ENCODE measurements around the gene TTC4. TPM values are rescaled to one million over a fixed set of nuclear protein-coding genes. Genes with fewer than 3 reads are reported as not detected.

The TTC4 gene
- polyA plus RNA-seq, 1 of the 3 experiments (the other 2 are of a cell fraction), result 17.9 TPM

DNA sequence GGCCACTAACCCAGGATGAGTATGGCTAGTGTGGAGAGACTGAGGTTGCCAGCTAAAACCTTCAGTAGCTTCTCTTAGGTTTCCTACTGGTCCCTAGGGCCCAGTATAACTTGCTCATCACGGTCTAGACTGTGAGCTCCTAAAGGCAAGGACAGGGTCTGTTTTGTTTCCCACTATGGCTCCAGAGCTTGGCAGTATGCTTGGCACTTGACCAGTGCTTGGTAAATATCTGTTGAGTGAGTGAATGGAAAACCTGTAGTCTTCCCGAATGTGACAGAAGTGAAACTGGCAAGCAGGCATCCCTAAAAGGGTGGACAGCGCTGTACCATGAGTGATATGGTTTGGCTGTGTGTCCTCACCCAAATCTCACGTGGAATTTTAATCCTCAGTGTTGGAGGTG is 61.8 kb downstream of the TTC4 start (continued):
- TF ChIP-seq, protein P1, sequence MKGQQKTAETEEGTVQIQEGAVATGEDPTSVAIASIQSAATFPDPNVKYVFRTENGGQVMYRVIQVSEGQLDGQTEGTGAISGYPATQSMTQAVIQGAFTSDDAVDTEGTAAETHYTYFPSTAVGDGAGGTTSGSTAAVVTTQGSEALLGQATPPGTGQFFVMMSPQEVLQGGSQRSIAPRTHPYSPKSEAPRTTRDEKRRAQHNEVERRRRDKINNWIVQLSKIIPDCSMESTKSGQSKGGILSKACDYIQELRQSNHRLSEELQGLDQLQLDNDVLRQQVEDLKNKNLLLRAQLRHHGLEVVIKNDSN (IDR thresholded peaks at IDR 0.05; ENCODE audit: borderline replicate concordance, low read depth), result no peak
- no peak for TF ChIP-seq FOXJ3 (CRISPR knock-in tag; IDR thresholded peaks at IDR 0.05)

DNA sequence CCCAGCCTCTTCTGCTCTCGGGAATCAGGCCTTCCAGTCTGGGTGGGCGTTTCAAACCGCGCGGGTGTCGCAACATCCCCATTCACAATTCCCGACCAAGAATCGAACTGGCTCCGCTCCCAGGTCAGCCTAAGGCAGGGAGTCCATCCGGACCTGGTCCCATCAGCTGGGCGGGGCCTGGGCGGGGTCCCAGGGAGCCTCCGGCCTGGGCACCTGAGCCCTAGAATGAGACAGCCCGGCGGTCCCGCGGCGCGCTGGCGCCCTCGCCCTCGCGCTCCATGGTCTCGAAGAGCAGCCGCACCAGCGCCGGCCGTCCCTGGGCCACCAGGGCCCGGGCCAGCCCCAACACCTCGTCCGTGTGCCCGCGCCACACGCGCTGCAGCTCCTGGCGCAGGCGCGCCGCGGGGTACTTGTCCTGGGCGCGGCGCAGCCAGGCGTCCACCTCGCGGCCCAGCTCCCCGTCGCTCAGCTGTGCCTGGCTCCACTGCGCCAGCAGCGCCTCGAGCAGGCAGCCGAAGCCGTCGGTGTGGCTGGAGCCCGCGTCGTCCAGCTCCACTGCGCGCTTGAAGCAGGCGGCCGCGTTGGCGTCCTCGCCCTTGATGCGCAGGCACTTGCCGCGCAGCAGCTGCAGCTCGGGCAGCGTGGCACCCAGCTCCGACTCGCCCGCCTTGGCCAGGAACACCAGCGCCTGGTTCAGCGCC is 65.5 kb downstream of the TTC4 start:
- Histone ChIP-seq H3K4me1 (ENCODE audit: control insufficient read depth in 1 of 2, insufficient read depth in 2 of 2, low read depth in 1 of 2, low read length in 1 of 2) (peaks cover 0 to 7% of the 10 kb centered on the region in 2 experiments; a peak in 1 of 4 replicates), H3K4me3 (ENCODE audit: low read depth in 2 of 2, low read length in 1 of 2) (no peak overlapping the region), H4K20me1 (ENCODE audit: insufficient read depth) (no peaks in the 10 kb centered on the region), H3K4me2 (no peak overlapping the region), H3K79me2 (ENCODE audit: insufficient read depth) (no peaks in the 10 kb centered on the region), H3K27ac (ENCODE audit: low read depth in 2 of 2, low read length in 1 of 2) (no peak overlapping the region), H3F3A (replicated peaks; ENCODE audit: insufficient read depth) (no peaks in the 10 kb centered on the region), H3K27me3 (ENCODE audit: insufficient read depth) (no peaks in the 10 kb centered on the region; the same call in 1 of the 2 replicates), H3K9ac (no peak overlapping the region), H3K9me2 (no peaks in the 10 kb centered on the region), H3K9me3 (no peaks in the 10 kb centered on the region), H3K36me3 (replicated peaks in 1 of 2; ENCODE audit: control insufficient read depth in 1 of 2, insufficient read depth in 2 of 2, low read length in 1 of 2) (no peaks in the 10 kb centered on the region), H2AFZ (ENCODE audit: low read depth) (no peak overlapping the region)
- no peak for DNase-seq
- TF ChIP-seq CHD2 (IDR thresholded peaks at IDR 0.05; ENCODE audit: low read length, partially characterized antibody), result no peak
- TF ChIP-seq, protein P1 (IDR thresholded peaks at IDR 0.05; ENCODE audit: borderline replicate concordance, low read depth), result no peak
- TF ChIP-seq SMC3 (IDR thresholded peaks at IDR 0.05; ENCODE audit: low read depth, low read length), result no peak
- no peak for TF ChIP-seq FOXJ3 (CRISPR knock-in tag; IDR thresholded peaks at IDR 0.05)
- TF ChIP-seq RXRA (IDR thresholded peaks at IDR 0.05; ENCODE audit: borderline replicate concordance, low read depth), result no peak
- TF ChIP-seq MEF2A (IDR thresholded peaks at IDR 0.05; ENCODE audit: borderline replicate concordance, low read depth), result no peak
- no peak for TF ChIP-seq TAF1 (IDR thresholded peaks at IDR 0.05; ENCODE audit: borderline replicate concordance, low read depth, low read length)
- no peak for TF ChIP-seq EZH2phosphoT487 (IDR thresholded peaks at IDR 0.05; ENCODE audit: borderline replicate concordance, low read depth)
- TF ChIP-seq, protein P2, sequence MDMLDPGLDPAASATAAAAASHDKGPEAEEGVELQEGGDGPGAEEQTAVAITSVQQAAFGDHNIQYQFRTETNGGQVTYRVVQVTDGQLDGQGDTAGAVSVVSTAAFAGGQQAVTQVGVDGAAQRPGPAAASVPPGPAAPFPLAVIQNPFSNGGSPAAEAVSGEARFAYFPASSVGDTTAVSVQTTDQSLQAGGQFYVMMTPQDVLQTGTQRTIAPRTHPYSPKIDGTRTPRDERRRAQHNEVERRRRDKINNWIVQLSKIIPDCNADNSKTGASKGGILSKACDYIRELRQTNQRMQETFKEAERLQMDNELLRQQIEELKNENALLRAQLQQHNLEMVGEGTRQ (IDR thresholded peaks at IDR 0.05; ENCODE audit: borderline replicate concordance, low read depth, low read length), result no peak
- TF ChIP-seq NRF1 (IDR thresholded peaks at IDR 0.05; ENCODE audit: low read depth, low read length), result no peak
- no peak for TF ChIP-seq GABPA (IDR thresholded peaks at IDR 0.05; ENCODE audit: low read depth)
- TF ChIP-seq ELF1 (IDR thresholded peaks at IDR 0.05), result no peak
- TF ChIP-seq, protein P3, sequence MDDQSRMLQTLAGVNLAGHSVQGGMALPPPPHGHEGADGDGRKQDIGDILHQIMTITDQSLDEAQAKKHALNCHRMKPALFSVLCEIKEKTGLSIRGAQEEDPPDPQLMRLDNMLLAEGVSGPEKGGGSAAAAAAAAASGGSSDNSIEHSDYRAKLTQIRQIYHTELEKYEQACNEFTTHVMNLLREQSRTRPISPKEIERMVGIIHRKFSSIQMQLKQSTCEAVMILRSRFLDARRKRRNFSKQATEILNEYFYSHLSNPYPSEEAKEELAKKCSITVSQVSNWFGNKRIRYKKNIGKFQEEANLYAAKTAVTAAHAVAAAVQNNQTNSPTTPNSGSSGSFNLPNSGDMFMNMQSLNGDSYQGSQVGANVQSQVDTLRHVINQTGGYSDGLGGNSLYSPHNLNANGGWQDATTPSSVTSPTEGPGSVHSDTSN (IDR thresholded peaks at IDR 0.05), result no peak
- no peak for TF ChIP-seq NFIC (IDR thresholded peaks at IDR 0.05; ENCODE audit: borderline replicate concordance)
- no peak for TF ChIP-seq FOSL2 (IDR thresholded peaks at IDR 0.05; ENCODE audit: borderline replicate concordance, low read depth)
- 89% methylated on average over 60 of the region's 74 CpGs for WGBS (ENCODE audit: low lambda C conversion rate)
- CTCF ChIA-PET, result interaction anchor here (0.7 to 1.9 kb wide), 3 partner anchors 9 to 108 kb away, joined by 4 to 8 read pairs (median 4); no protein-coding TSS in a partner anchor
- POLR2A ChIA-PET, result interaction anchor here (0.5 kb wide), 1 partner anchor 9 kb away, joined by 4 read pairs; no protein-coding TSS in a partner anchor
